ENCODE measurements around the gene GPC6.

DNA sequence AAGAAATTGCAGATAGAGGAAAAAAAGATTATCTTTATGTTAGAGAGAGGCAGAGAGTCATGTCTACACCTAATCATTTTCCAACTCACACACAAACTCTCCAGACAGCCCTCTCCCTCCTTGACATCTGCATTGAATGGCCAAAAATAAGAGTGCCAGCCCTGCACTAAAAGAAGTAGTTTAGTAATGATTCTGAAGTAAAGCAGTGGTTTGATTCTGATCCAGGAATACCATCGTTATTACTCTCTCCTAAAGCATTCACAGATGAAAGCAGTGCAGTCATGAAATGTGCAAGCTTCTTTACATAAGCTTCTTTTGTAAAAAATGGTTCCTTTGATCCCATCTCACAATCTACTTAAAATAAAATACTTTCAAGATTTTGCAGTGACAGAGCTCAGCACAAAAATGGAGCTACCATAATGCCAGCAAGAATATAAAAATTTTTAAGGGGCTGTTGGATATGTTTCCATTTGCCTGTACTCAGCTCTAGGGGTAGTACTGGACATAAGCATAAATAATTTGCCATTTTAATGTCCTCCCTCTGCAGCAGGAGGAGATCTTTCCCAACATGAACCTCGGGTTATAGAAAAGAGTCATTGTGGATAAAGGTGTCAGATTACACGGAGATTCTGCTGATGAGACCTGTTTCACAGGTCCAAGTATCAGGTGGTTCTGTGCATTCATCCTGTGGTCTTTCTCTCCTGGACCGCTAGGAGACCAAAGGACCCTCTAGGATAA is 846.6 kb downstream of the GPC6 start:
- no peak for TF ChIP-seq GATA3 (IDR thresholded peaks at IDR 0.05; ENCODE audit: low read depth, low read length)
- no peak for TF ChIP-seq GATA2 (IDR thresholded peaks at IDR 0.05; ENCODE audit: low read depth, low read length)

Data from SH-SY5Y (cell line).